HepG2 (cell line): Measurements from ENCODE around the gene SCARF1.

ENCODE experiments used
- FIP1L1 ChIP-seq: fragments of 200-400 bp; formaldehyde crosslinking; IDR thresholded peaks from 2 replicates; pipeline ENCODE4 v1.6.1; 2018; ENCODE audit warnings: low read depth, mild to moderate bottlenecking, low read length, moderate library complexity, borderline replicate concordance; ENCODE audit not compliant: insufficient read depth
- HCFC1 ChIP-seq: fragments of 150-350 bp; IDR thresholded peaks from 2 replicates; pipeline ENCODE4 v1.6.1; 2014; ENCODE audit warnings: low read depth, low read length
- PAXIP1 ChIP-seq: sonication (generic); formaldehyde crosslinking; conservative IDR thresholded peaks from 2 replicates; pipeline ENCODE4 v1.4.0; 2020; ENCODE audit warnings: mild to moderate bottlenecking, missing genetic modification reagents, moderate library complexity
- RARG ChIP-seq: sonication (generic); formaldehyde crosslinking; IDR thresholded peaks from 2 replicates; pipeline ENCODE4 v1.4.0; 2020; ENCODE audit warnings: low read depth, mild to moderate bottlenecking, missing genetic modification reagents
- REST ChIP-seq, 2 experiments: IDR thresholded peaks; 2 replicates each; pipeline ENCODE4 v1.6.1; 2011 to 2012; ENCODE audit warnings: low read length in 2 of 2, borderline replicate concordance in 1 of 2, low read depth in 1 of 2, mild to moderate bottlenecking in 1 of 2, moderate library complexity in 1 of 2
- SIN3A ChIP-seq: IDR thresholded peaks from 2 replicates; pipeline ENCODE4 v1.6.1; 2011; ENCODE audit warnings: low read depth, mild to moderate bottlenecking, control low read depth, low read length, borderline replicate concordance
- SMARCC2 ChIP-seq: fragments of 450-650 bp; IDR thresholded peaks from 2 replicates; pipeline ENCODE4 v1.6.1; 2017; ENCODE audit warnings: antibody characterized with exemption, mild to moderate bottlenecking
- SMC3 ChIP-seq: IDR thresholded peaks from 2 replicates; pipeline ENCODE4 v1.6.1; 2011; ENCODE audit warnings: low read length, improper control_type of control experiment
- ZBTB20 ChIP-seq: sonication (generic); formaldehyde crosslinking; IDR thresholded peaks from 2 replicates; pipeline ENCODE4 v1.8.1; 2023; ENCODE audit warnings: missing genetic modification reagents, low read depth, mild to moderate bottlenecking, borderline replicate concordance

- TF ChIP-seq RARG (CRISPR knock-in tag) (no peak), HCFC1 (no peak), SIN3A (peak; percentile 80; the same call in 1 of the 2 replicates), REST (IDR thresholded peaks at IDR 0.05; ENCODE audit: borderline replicate concordance in 1 of 2, low read depth in 1 of 2, low read length in 2 of 2) (peak in 1 of 2 experiments; percentile 6; a peak in 1 of 4 replicates), FIP1L1 (no peak), ZBTB20 (CRISPR knock-in tag) (no peak), SMC3 (no peak), PAXIP1 (CRISPR knock-in tag) (peak; percentile 17; the same call in 1 of the 2 replicates), SMARCC2 (no peak)
Measured at GRCh38 chr17:1648963-1649843, 3.7 kb upstream of the SCARF1 start.
